Measurements from ENCODE around the gene NLRC3.

Gene NLRC3

GRCh38 chr16:3569851-3570250, 7.4 kb downstream of the NLRC3 start:
- TF ChIP-seq CREB5 (CRISPR knock-in tag; IDR thresholded peaks at IDR 0.05; ENCODE audit: low read depth) (no peak), ZNF8 (CRISPR knock-in tag; IDR thresholded peaks at IDR 0.05) (no peak), CSDC2 (CRISPR knock-in tag; IDR thresholded peaks at IDR 0.05) (no peak), GLIS3 (CRISPR knock-in tag; IDR thresholded peaks at IDR 0.05) (no peak), PATZ1 (CRISPR knock-in tag; IDR thresholded peaks at IDR 0.05; ENCODE audit: borderline replicate concordance) (no peak), ZNF70 (CRISPR knock-in tag; IDR thresholded peaks at IDR 0.05) (no peak), SNAI2 (CRISPR knock-in tag; IDR thresholded peaks at IDR 0.05) (no peak), OSR1 (CRISPR knock-in tag; IDR thresholded peaks at IDR 0.05) (no peak), ZFP30 (CRISPR knock-in tag; IDR thresholded peaks at IDR 0.05) (no peak), ISL1 (CRISPR knock-in tag; IDR thresholded peaks at IDR 0.05) (no peak), ZNF565 (CRISPR knock-in tag; conservative IDR thresholded peaks at IDR 0.05; ENCODE audit: low read depth) (no peak), ARNTL (CRISPR knock-in tag; IDR thresholded peaks at IDR 0.05; ENCODE audit: borderline replicate concordance, low read depth) (no peak), TCF4 (CRISPR knock-in tag; IDR thresholded peaks at IDR 0.05; ENCODE audit: borderline replicate concordance) (no peak), ZC3H10 (CRISPR knock-in tag; IDR thresholded peaks at IDR 0.05) (no peak)
- TF ChIP-seq, protein P1, sequence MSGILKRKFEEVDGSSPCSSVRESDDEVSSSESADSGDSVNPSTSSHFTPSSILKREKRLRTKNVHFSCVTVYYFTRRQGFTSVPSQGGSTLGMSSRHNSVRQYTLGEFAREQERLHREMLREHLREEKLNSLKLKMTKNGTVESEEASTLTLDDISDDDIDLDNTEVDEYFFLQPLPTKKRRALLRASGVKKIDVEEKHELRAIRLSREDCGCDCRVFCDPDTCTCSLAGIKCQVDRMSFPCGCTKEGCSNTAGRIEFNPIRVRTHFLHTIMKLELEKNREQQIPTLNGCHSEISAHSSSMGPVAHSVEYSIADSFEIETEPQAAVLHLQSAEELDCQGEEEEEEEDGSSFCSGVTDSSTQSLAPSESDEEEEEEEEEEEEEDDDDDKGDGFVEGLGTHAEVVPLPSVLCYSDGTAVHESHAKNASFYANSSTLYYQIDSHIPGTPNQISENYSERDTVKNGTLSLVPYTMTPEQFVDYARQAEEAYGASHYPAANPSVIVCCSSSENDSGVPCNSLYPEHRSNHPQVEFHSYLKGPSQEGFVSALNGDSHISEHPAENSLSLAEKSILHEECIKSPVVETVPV (CRISPR knock-in tag; IDR thresholded peaks at IDR 0.05), result no peak
- TF ChIP-seq, protein P2, sequence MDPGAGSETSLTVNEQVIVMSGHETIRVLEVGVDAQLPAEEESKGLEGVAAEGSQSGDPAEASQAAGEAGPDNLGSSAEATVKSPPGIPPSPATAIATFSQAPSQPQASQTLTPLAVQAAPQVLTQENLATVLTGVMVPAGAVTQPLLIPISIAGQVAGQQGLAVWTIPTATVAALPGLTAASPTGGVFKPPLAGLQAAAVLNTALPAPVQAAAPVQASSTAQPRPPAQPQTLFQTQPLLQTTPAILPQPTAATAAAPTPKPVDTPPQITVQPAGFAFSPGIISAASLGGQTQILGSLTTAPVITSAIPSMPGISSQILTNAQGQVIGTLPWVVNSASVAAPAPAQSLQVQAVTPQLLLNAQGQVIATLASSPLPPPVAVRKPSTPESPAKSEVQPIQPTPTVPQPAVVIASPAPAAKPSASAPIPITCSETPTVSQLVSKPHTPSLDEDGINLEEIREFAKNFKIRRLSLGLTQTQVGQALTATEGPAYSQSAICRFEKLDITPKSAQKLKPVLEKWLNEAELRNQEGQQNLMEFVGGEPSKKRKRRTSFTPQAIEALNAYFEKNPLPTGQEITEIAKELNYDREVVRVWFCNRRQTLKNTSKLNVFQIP (CRISPR knock-in tag; IDR thresholded peaks at IDR 0.05; ENCODE audit: borderline replicate concordance, low read depth), result no peak
- ATAC-seq, result no peak

DNA sequence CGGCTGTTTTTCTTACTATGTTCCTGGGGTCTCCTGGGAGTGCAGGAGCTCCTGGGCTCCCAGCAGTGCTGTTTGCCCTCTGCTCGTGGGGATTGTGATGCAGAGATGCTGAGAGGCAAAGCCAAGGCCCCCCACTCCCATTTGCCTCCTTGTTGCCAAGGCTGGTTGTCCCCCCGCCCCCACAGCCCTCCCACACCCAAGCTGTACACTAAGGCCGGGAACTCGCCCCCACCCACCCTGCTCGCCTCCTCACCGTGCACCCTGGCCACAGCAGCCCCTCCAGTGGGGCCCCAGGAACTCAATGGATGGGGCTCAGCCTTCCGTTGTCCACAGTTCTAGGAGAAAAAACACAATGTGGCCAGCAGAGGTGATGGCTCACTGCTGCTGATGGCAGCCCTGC, 10.2 kb downstream of the NLRC3 start:
- TF ChIP-seq PPARA (CRISPR knock-in tag; IDR thresholded peaks at IDR 0.05; ENCODE audit: borderline replicate concordance) (no peak), TOX (CRISPR knock-in tag; IDR thresholded peaks at IDR 0.05; ENCODE audit: borderline replicate concordance) (no peak), ISL1 (CRISPR knock-in tag; IDR thresholded peaks at IDR 0.05) (no peak), ARNTL (CRISPR knock-in tag; IDR thresholded peaks at IDR 0.05; ENCODE audit: borderline replicate concordance, low read depth) (no peak), CREB5 (CRISPR knock-in tag; IDR thresholded peaks at IDR 0.05; ENCODE audit: low read depth) (no peak), ESRRG (CRISPR knock-in tag; IDR thresholded peaks at IDR 0.05) (no peak), PATZ1 (CRISPR knock-in tag; IDR thresholded peaks at IDR 0.05; ENCODE audit: borderline replicate concordance) (no peak), OSR1 (CRISPR knock-in tag; IDR thresholded peaks at IDR 0.05) (no peak), GLIS3 (CRISPR knock-in tag; IDR thresholded peaks at IDR 0.05) (no peak), ZFP3 (CRISPR knock-in tag; IDR thresholded peaks at IDR 0.05) (no peak), ZC3H10 (CRISPR knock-in tag; IDR thresholded peaks at IDR 0.05) (no peak), CSDC2 (CRISPR knock-in tag; IDR thresholded peaks at IDR 0.05) (no peak)
- TF ChIP-seq, protein P2 (CRISPR knock-in tag; IDR thresholded peaks at IDR 0.05; ENCODE audit: borderline replicate concordance, low read depth), result no peak
- TF ChIP-seq, protein P1 (CRISPR knock-in tag; IDR thresholded peaks at IDR 0.05), result no peak
- ATAC-seq, result no peak
